ENCODE data around the gene PTPRG. TPM values are rescaled to one million over a fixed set of nuclear protein-coding genes. Genes with fewer than 3 reads are reported as not detected.

The PTPRG gene
- total and polyA plus RNA-seq, 2 experiments from 2014 or later: 11.5 to 39.6 TPM

- in situ Hi-C loops (cut with MboI): no loop called here
- Histone ChIP-seq H4K20me1 (ENCODE audit: insufficient read depth) (no peaks in the 10 kb centered on the region; the same call in 1 of the 2 replicates), H3K9me3 (ENCODE audit: low read depth) (no peaks in the 10 kb centered on the region), H3K36me3 (ENCODE audit: low read depth) (no peaks in the 10 kb centered on the region), H3K27ac (no peak overlapping the region), H3K9ac (no peak overlapping the region), H3K4me2 (ENCODE audit: unreplicated experiment) (no peak overlapping the region), H3K27me3 (replicated peaks; ENCODE audit: insufficient read depth) (no peaks in the 10 kb centered on the region), H2AFZ (no peak overlapping the region), H3F3A (ENCODE audit: insufficient read depth) (peaks cover 9% of the 10 kb centered on the region), H3K4me1 (ENCODE audit: insufficient read depth) (peaks cover 14% of the 10 kb centered on the region), H3K79me2 (ENCODE audit: insufficient read depth) (peaks cover 72% of the 10 kb centered on the region), H3K4me3 (no peak overlapping the region), H3K9me2 (ENCODE audit: insufficient read depth) (no peaks in the 10 kb centered on the region)
- 92 to 95% methylated on average over 6 of the region's 6 CpGs for WGBS, 2 experiments (ENCODE audit: low coverage in 1 of 2, low lambda C conversion rate in 2 of 2, missing lambda C conversion rate in 2 of 2)
- DNase-seq: no peak
- no peak for TF ChIP-seq EZH2phosphoT487 (IDR thresholded peaks at IDR 0.05; ENCODE audit: insufficient read depth, low read depth)
Observed at GRCh38 chr3:61667383-61667782, 106.0 kb downstream of the PTPRG start.

- Histone ChIP-seq H3K36me3 (ENCODE audit: low read depth) (no peaks in the 10 kb centered on the region), H3K27me3 (replicated peaks; ENCODE audit: insufficient read depth) (no peaks in the 10 kb centered on the region), H2AFZ (no peak overlapping the region), H3K9ac (no peak overlapping the region), H3K9me2 (ENCODE audit: insufficient read depth) (no peaks in the 10 kb centered on the region), H3K4me2 (ENCODE audit: unreplicated experiment) (no peak overlapping the region), H3K79me2 (ENCODE audit: insufficient read depth) (peaks cover 68% of the 10 kb centered on the region), H3K9me3 (ENCODE audit: low read depth) (no peaks in the 10 kb centered on the region), H3K27ac (no peak overlapping the region), H3K4me1 (ENCODE audit: insufficient read depth) (peaks cover 14% of the 10 kb centered on the region), H3F3A (ENCODE audit: insufficient read depth) (peaks cover 9% of the 10 kb centered on the region), H4K20me1 (ENCODE audit: insufficient read depth) (no peaks in the 10 kb centered on the region; the same call in 1 of the 2 replicates), H3K4me3 (no peak overlapping the region)
- DNase-seq: peak; percentile 23
- no peak for TF ChIP-seq EZH2 (IDR thresholded peaks at IDR 0.05; ENCODE audit: insufficient read depth, poor library complexity, severe bottlenecking)
- no peak for TF ChIP-seq EZH2phosphoT487 (IDR thresholded peaks at IDR 0.05; ENCODE audit: insufficient read depth, low read depth)
- in situ Hi-C loops (cut with MboI): no loop called here
Observed at GRCh38 chr3:61667814-61668213, 106.4 kb downstream of the PTPRG start.

- Histone ChIP-seq H3K36me3 (ENCODE audit: low read depth) (no peaks in the 10 kb centered on the region), H3K27me3 (replicated peaks; ENCODE audit: insufficient read depth) (no peaks in the 10 kb centered on the region), H3K4me2 (ENCODE audit: unreplicated experiment) (no peak overlapping the region), H3K27ac (no peak overlapping the region), H3K4me1 (ENCODE audit: insufficient read depth) (peaks cover 11% of the 10 kb centered on the region), H3K4me3 (no peak overlapping the region), H3K79me2 (ENCODE audit: insufficient read depth) (peaks cover 62% of the 10 kb centered on the region), H3K9me2 (ENCODE audit: insufficient read depth) (no peaks in the 10 kb centered on the region), H3K9ac (no peak overlapping the region), H3K9me3 (ENCODE audit: low read depth) (no peaks in the 10 kb centered on the region), H2AFZ (no peak overlapping the region), H3F3A (ENCODE audit: insufficient read depth) (peaks cover 9% of the 10 kb centered on the region), H4K20me1 (ENCODE audit: insufficient read depth) (no peaks in the 10 kb centered on the region; the same call in 1 of the 2 replicates)
- 78 to 79% methylated on average over 5 of the region's 5 CpGs for WGBS, 2 experiments (ENCODE audit: low coverage in 1 of 2, low lambda C conversion rate in 2 of 2, missing lambda C conversion rate in 2 of 2)
- no peak for DNase-seq
- in situ Hi-C loops (cut with MboI): no loop called here
- TF ChIP-seq EZH2 (IDR thresholded peaks at IDR 0.05; ENCODE audit: insufficient read depth, poor library complexity, severe bottlenecking) (no peak), EZH2phosphoT487 (IDR thresholded peaks at IDR 0.05; ENCODE audit: insufficient read depth, low read depth) (no peak)
Observed at GRCh38 chr3:61668317-61668864, 107.0 kb downstream of the PTPRG start.

- Histone ChIP-seq H3K9me2 (ENCODE audit: insufficient read depth) (no peaks in the 10 kb centered on the region), H3K4me1 (ENCODE audit: insufficient read depth) (peaks cover 4% of the 10 kb centered on the region), H3K27ac (no peak overlapping the region), H2AFZ (no peak overlapping the region), H3K36me3 (ENCODE audit: low read depth) (no peaks in the 10 kb centered on the region), H3K79me2 (ENCODE audit: insufficient read depth) (peaks cover 62% of the 10 kb centered on the region), H3F3A (ENCODE audit: insufficient read depth) (peaks cover 3% of the 10 kb centered on the region; the same call in 1 of the 2 replicates), H3K4me3 (no peak overlapping the region), H3K9ac (no peak overlapping the region), H3K4me2 (ENCODE audit: unreplicated experiment) (no peak overlapping the region), H3K9me3 (ENCODE audit: low read depth) (no peaks in the 10 kb centered on the region), H4K20me1 (ENCODE audit: insufficient read depth) (no peaks in the 10 kb centered on the region; the same call in 1 of the 2 replicates), H3K27me3 (replicated peaks; ENCODE audit: insufficient read depth) (no peaks in the 10 kb centered on the region)
- in situ Hi-C loops (cut with MboI): no loop called here
- WGBS, 2 experiments (ENCODE audit: low coverage in 1 of 2, low lambda C conversion rate in 2 of 2, missing lambda C conversion rate in 2 of 2): 79 to 84% methylated on average over 3 of the region's 3 CpGs
- TF ChIP-seq EZH2 (IDR thresholded peaks at IDR 0.05; ENCODE audit: insufficient read depth, poor library complexity, severe bottlenecking) (no peak), EZH2phosphoT487 (IDR thresholded peaks at IDR 0.05; ENCODE audit: insufficient read depth, low read depth) (no peak)
- DNase-seq: no peak
Observed at GRCh38 chr3:61669203-61669602, 107.8 kb downstream of the PTPRG start.

Measured in GM23248 (cell line).